PC-9 (cell line): Measurements from ENCODE around the gene PCP2. TPM values are rescaled to one million over a fixed set of nuclear protein-coding genes. Genes with fewer than 3 reads are reported as not detected.

Source experiments
- BruUV-seq: library from RNA; stranded (reverse); fragments of 400-500 nt; replicated peaks from 2 replicates; lab custom pipeline; 2021; lab: Mats Ljungman, UMichigan
- CTCF ChIA-PET: fragments of 300-600 bp; sonication (Branson Sonifier 250); formaldehyde crosslinking; loops from one replicate; lab custom pipeline; 2022; ENCODE audit warnings: antibody characterized with exemption; lab: Charles Lee
- POLR2A ChIA-PET: fragments of 300-600 bp; sonication (Branson Sonifier 250); formaldehyde crosslinking; loops from one replicate; lab custom pipeline; 2022; ENCODE audit warnings: antibody characterized with exemption; ENCODE audit not compliant: unreplicated experiment; lab: Charles Lee
- DNase-seq, 2 experiments: peaks; one replicate each; pipeline versions ENCODE4 v3.0.0 to v3.0.0-alpha.2; 2015 to 2022; ENCODE audit warnings: mixed read lengths in 1 of 2
- H2AFZ ChIP-seq: fragments of 200-600 bp; sonication (generic); 2 replicates; pipeline ENCODE4 v1.8.1; 2017; ENCODE audit warnings: antibody characterized with exemption
- H3F3A ChIP-seq: fragments of 200-600 bp; sonication (generic); 2 replicates; pipeline ENCODE4 v1.8.1; 2017; ENCODE audit warnings: antibody characterized with exemption, mild to moderate bottlenecking, low read depth; ENCODE audit not compliant: insufficient read depth
- H3K27ac ChIP-seq: fragments of 200-600 bp; sonication (generic); 2 replicates; pipeline ENCODE4 v1.6.1; 2016; ENCODE audit warnings: mixed run types
- H3K27me3 ChIP-seq: fragments of 200-600 bp; sonication (generic); 2 replicates; pipeline ENCODE4 v1.6.1; 2016; ENCODE audit warnings: low read depth, mixed run types; ENCODE audit not compliant: insufficient read depth
- H3K36me3 ChIP-seq: fragments of 200-600 bp; sonication (generic); 2 replicates; pipeline ENCODE4 v1.6.1; 2016; ENCODE audit warnings: low read depth, mixed run types
- H3K4me1 ChIP-seq: fragments of 200-600 bp; sonication (generic); replicated peaks from 2 replicates; pipeline ENCODE4 v1.6.1; 2016; ENCODE audit warnings: mixed run types; ENCODE audit not compliant: insufficient read depth
- H3K4me2 ChIP-seq: fragments of 200-600 bp; sonication (generic); 2 replicates; pipeline ENCODE4 v1.6.1; 2017; ENCODE audit warnings: mixed run types
- H3K4me3 ChIP-seq: fragments of 200-600 bp; sonication (generic); 2 replicates; pipeline ENCODE4 v1.6.1; 2016; ENCODE audit warnings: mixed run types
- H3K79me2 ChIP-seq: fragments of 200-600 bp; sonication (generic); 2 replicates; pipeline ENCODE4 v1.6.1; 2017; ENCODE audit warnings: low read depth, mixed run types
- H3K9me2 ChIP-seq: fragments of 200-600 bp; sonication (generic); 2 replicates; pipeline ENCODE4 v1.8.1; 2017; ENCODE audit warnings: mild to moderate bottlenecking; ENCODE audit not compliant: insufficient read depth
- H3K9me3 ChIP-seq: fragments of 200-600 bp; sonication (generic); 2 replicates; pipeline ENCODE4 v1.8.1; 2016; ENCODE audit warnings: low read depth; ENCODE audit not compliant: insufficient read depth
- H4K20me1 ChIP-seq: fragments of 200-600 bp; sonication (generic); 2 replicates; pipeline ENCODE4 v1.8.1; 2017; ENCODE audit not compliant: insufficient read depth
- CTCF ChIP-seq: fragments of 200-600 bp; sonication (generic); conservative IDR thresholded peaks from 2 replicates; pipeline ENCODE4 v1.6.1; 2017; ENCODE audit warnings: mixed run types, antibody characterized with exemption, mild to moderate bottlenecking, moderate library complexity
- EZH2 ChIP-seq: fragments of 200-600 bp; sonication (generic); IDR thresholded peaks from 2 replicates; pipeline ENCODE4 v1.8.0; 2017; ENCODE audit warnings: antibody characterized with exemption, low read depth
- intact Hi-C: fragments of 100-400 bp; cut with micrococcal nuclease; formaldehyde crosslinking; loops from one replicate; pipeline ENCODE4 v1.10.0; 2022; ENCODE audit not compliant: unreplicated experiment
- total RNA-seq: library from RNA; stranded (reverse); gene quantifications from 2 replicates; pipeline ENCODE4 v1.2.3, GENCODE V29; 2021

The PCP2 gene
- total RNA-seq, 1 experiment from 2014 or later, result 0.92 TPM

GRCh38 chr19:7631577-7631976 is 1.9 kb downstream of the PCP2 start:
- Histone ChIP-seq H3K36me3 (no peaks in the 10 kb centered on the region), H3K4me2 (no peak overlapping the region), H3K79me2 (peaks cover 52% of the 10 kb centered on the region), H3K27ac (no peak overlapping the region), H3K4me3 (no peak overlapping the region), H3K4me1 (peaks cover 19% of the 10 kb centered on the region), H2AFZ (no peak overlapping the region), H3K9me2 (no peaks in the 10 kb centered on the region), H3K9me3 (no peaks in the 10 kb centered on the region), H3K27me3 (no peaks in the 10 kb centered on the region), H3F3A (peaks cover 12% of the 10 kb centered on the region; the same call in 1 of the 2 replicates), H4K20me1 (0 out of 2 replicates have a peak, but pooled peaks cover 9% of the 10 kb centered on the region)
- CTCF ChIA-PET, result no interaction called here
- POLR2A ChIA-PET, result no interaction called here
- DNase-seq, result no peak
- no TSS peak for BruUV-seq
- intact Hi-C loops, result no loop called here
- TF ChIP-seq EZH2, result no peak
- no peak for TF ChIP-seq CTCF

GRCh38 chr19:7629347-7630054 is 4.0 kb downstream of the PCP2 start, which contains the start of the genes PET100 and XAB2:
Gene PET100 (plus strand): TSS chr19:7629793. CDS start chr19:7629834, 41 bp downstream.
Gene XAB2 (minus strand): TSS chr19:7629545. CDS start chr19:7629527, 18 bp downstream.
- H3K4me3 ChIP-seq, result peak within 1 kb of the TSS; percentile 92
- no peaks in the 10 kb centered on the region for H3K9me3 ChIP-seq
- intact Hi-C loops, result loop anchor here (1.0 kb wide), 1 partner anchor 10 kb away; no protein-coding TSS in a partner anchor
- 0 out of 2 replicates have a peak, but pooled peaks cover 10% of the 10 kb centered on the region for H4K20me1 ChIP-seq
- TF ChIP-seq EZH2 (no peak), CTCF (no peak)
- peak within 1 kb of the TSS; percentile 45 for H3K27ac ChIP-seq
- no TSS peak for BruUV-seq
- H3K36me3 ChIP-seq, result no peaks in the 10 kb centered on the region
- H3K79me2 ChIP-seq, result peaks cover 63% of the 10 kb centered on the region
- H2AFZ ChIP-seq, result peak within 1 kb of the TSS; percentile 70
- H3K9me2 ChIP-seq, result no peaks in the 10 kb centered on the region
- DNase-seq, result peak; percentile 95 to 98
- peaks cover 18% of the 10 kb centered on the region for H3K4me1 ChIP-seq
- no peaks in the 10 kb centered on the region; the same call in 1 of the 2 replicates for H3F3A ChIP-seq
- CTCF ChIA-PET, result interaction anchor here (0.5 to 1.6 kb wide), 5 partner anchors 10 to 316 kb away, joined by 3 to 12 read pairs (median 6); no protein-coding TSS in a partner anchor
- POLR2A ChIA-PET, result interaction anchor here (0.6 to 1.0 kb wide), 3 partner anchors 10 to 291 kb away, joined by 4 to 15 read pairs (median 8); partner anchors contain the start of gene SNAPC2
- H3K4me2 ChIP-seq, result peak within 1 kb of the TSS; percentile 100
- no peaks in the 10 kb centered on the region for H3K27me3 ChIP-seq

- TF ChIP-seq CTCF, result no peak
- no peak for TF ChIP-seq EZH2
- H4K20me1 ChIP-seq, result 0 out of 2 replicates have a peak, but pooled peaks cover 10% of the 10 kb centered on the region
- peak overlapping the region; percentile 70 for H2AFZ ChIP-seq
- peak overlapping the region; percentile 100 for H3K4me2 ChIP-seq
- peaks cover 63% of the 10 kb centered on the region for H3K79me2 ChIP-seq
- peak overlapping the region; percentile 92 for H3K4me3 ChIP-seq
- peaks cover 18% of the 10 kb centered on the region for H3K4me1 ChIP-seq
- CTCF ChIA-PET, result interaction anchor here (1.0 to 1.6 kb wide), 2 partner anchors 24 to 60 kb away, joined by 6 to 11 read pairs; no protein-coding TSS in a partner anchor
- H3K36me3 ChIP-seq, result no peaks in the 10 kb centered on the region
- DNase-seq, result no peak
- TSS peak; percentile 79 for BruUV-seq
- H3F3A ChIP-seq, result no peaks in the 10 kb centered on the region
- H3K27me3 ChIP-seq, result no peaks in the 10 kb centered on the region
- H3K9me2 ChIP-seq, result no peaks in the 10 kb centered on the region
- H3K27ac ChIP-seq, result 0 out of 2 replicates have a peak overlapping the region, but pooled peaks have one; percentile 4
- H3K9me3 ChIP-seq, result no peaks in the 10 kb centered on the region
- intact Hi-C loops, result loop anchor here (1.0 kb wide), 1 partner anchor 9 kb away; no protein-coding TSS in a partner anchor
- POLR2A ChIA-PET, result interaction anchor here (0.6 to 1.0 kb wide), 2 partner anchors 9 to 292 kb away, joined by 4 to 8 read pairs; partner anchors contain the start of gene SNAPC2
Measured at GRCh38 chr19:7628589-7629311, 4.8 kb downstream of the PCP2 start.
